K562 (cell line): ENCODE measurements around the gene CSDE1. TPM values are rescaled to one million over a fixed set of nuclear protein-coding genes. Genes with fewer than 3 reads are reported as not detected.

ENCODE experiments used
- ADNP ChIP-seq: fragments of 200-800 bp; sonication (Bioruptor generic); IDR thresholded peaks from 2 replicates; pipeline ENCODE4 v1.6.1; 2016; ENCODE audit warnings: missing genetic modification characterization, missing compliant biosample characterization
- CSDE1 ChIP-seq, 2 experiments: fragments of 450-650 bp; IDR thresholded peaks; 2 replicates each; pipeline ENCODE4 v1.6.1; 2016; ENCODE audit warnings: mild to moderate bottlenecking in 1 of 2
- E2F6 ChIP-seq, 2 experiments: IDR thresholded peaks; 2 replicates each; pipeline ENCODE4 v1.6.1; 2011; ENCODE audit warnings: borderline replicate concordance in 1 of 2, control low read depth in 1 of 2, low read depth in 1 of 2, low read length in 1 of 2, mild to moderate bottlenecking in 1 of 2, mixed read lengths in 1 of 2, moderate library complexity in 1 of 2; ENCODE audit not compliant: insufficient read depth in 1 of 2, insufficient read length in 1 of 2, poor library complexity in 1 of 2, severe bottlenecking in 1 of 2; ENCODE audit errors: extremely low read depth in 1 of 2
- HDAC1 ChIP-seq, 2 experiments: fragments of 450-650 bp; IDR thresholded peaks; 2 replicates each; pipeline ENCODE4 v1.6.1; 2016 to 2017; ENCODE audit warnings: inconsistent platforms in 1 of 2, mild to moderate bottlenecking in 1 of 2, moderate library complexity in 1 of 2
- ILK ChIP-seq: fragments of 450-650 bp; IDR thresholded peaks from 2 replicates; pipeline ENCODE4 v1.6.1; 2016; ENCODE audit warnings: missing genetic modification characterization, low read depth, mild to moderate bottlenecking, missing compliant biosample characterization, moderate library complexity, borderline replicate concordance
- KDM1A ChIP-seq, 2 experiments: fragments of 450-650 bp; IDR thresholded peaks; 2 replicates each; pipeline ENCODE4 v1.6.1; 2016; ENCODE audit warnings: mild to moderate bottlenecking in 2 of 2
- MGA ChIP-seq: fragments of 450-650 bp; IDR thresholded peaks from 2 replicates; pipeline ENCODE4 v1.6.1; 2016; ENCODE audit warnings: mild to moderate bottlenecking, moderate library complexity
- MXD1 ChIP-seq: fragments of 250-450 bp; sonication (Bioruptor Pico); IDR thresholded peaks from 2 replicates; pipeline ENCODE4 v1.8.0; 2021; ENCODE audit warnings: borderline replicate concordance, mild to moderate bottlenecking, moderate library complexity; ENCODE audit not compliant: poor library complexity, severe bottlenecking
- NR4A1 ChIP-seq, 2 experiments: fragments of 250-450 bp in 1 of 2; fragments of 450-650 bp in 1 of 2; sonication (Bioruptor Pico) in 1 of 2; IDR thresholded peaks; 2 replicates each; pipeline versions ENCODE4 v1.4.0 to v1.6.1; 2016 to 2020; ENCODE audit warnings: mild to moderate bottlenecking in 2 of 2, missing compliant biosample characterization in 1 of 2, missing genetic modification characterization in 1 of 2, moderate library complexity in 1 of 2
- TARDBP ChIP-seq: fragments of 450-650 bp; IDR thresholded peaks from 2 replicates; pipeline ENCODE4 v1.6.1; 2016
- ZEB2 ChIP-seq: fragments of 450-650 bp; IDR thresholded peaks from 2 replicates; pipeline ENCODE4 v1.6.1; 2016
- ZNF707 ChIP-seq: fragments of 250-450 bp; sonication (Bioruptor Pico); conservative IDR thresholded peaks from 2 replicates; pipeline ENCODE4 v1.8.0; 2022; ENCODE audit warnings: inconsistent platforms, mild to moderate bottlenecking, moderate library complexity
- ZNF766 ChIP-seq: fragments of 200-800 bp; sonication (Bioruptor generic); conservative IDR thresholded peaks from 2 replicates; pipeline ENCODE4 v1.6.1; 2016; ENCODE audit warnings: missing genetic modification characterization, missing compliant biosample characterization
- polyA plus RNA-seq, 8 experiments: library from polyadenylated mRNA; depleted of rRNA in 4 of 8; stranded (reverse) in 5 of 8; unstranded in 3 of 8; fragments of >200 nt; fragmentation: Nextera tagmentation in 2 of 8; fragmentation: Illumina TruSeq in 1 of 8; extraction: Ambion mirVana in 2 of 8; extraction: Trizol in 1 of 8; gene quantifications; 2 replicates each; pipeline versions ENCODE4 v1.2.1 to v1.2.3, GENCODE V29; 2011 to 2014; ENCODE audit warnings: inconsistent platforms in 1 of 8, missing spikeins in 1 of 8
- total RNA-seq, 7 experiments: library from RNA; depleted of rRNA in 6 of 7; stranded (reverse); fragments of >200 nt in 6 of 7; fragmentation: Illumina TruSeq in 2 of 7; extraction: Trizol in 2 of 7; gene quantifications; 2 replicates each; pipeline versions ENCODE4 v1.2.1 to v1.2.3, GENCODE V29; 2011 to 2021; ENCODE audit warnings: low replicate concordance in 1 of 7

CSDE1 gene
- total and polyA plus RNA-seq, 9 of the 15 experiments (the other 6 are each of a cell fraction or from before 2014, with no cell fraction given), result 174 to 538 (median 403) TPM

DNA sequence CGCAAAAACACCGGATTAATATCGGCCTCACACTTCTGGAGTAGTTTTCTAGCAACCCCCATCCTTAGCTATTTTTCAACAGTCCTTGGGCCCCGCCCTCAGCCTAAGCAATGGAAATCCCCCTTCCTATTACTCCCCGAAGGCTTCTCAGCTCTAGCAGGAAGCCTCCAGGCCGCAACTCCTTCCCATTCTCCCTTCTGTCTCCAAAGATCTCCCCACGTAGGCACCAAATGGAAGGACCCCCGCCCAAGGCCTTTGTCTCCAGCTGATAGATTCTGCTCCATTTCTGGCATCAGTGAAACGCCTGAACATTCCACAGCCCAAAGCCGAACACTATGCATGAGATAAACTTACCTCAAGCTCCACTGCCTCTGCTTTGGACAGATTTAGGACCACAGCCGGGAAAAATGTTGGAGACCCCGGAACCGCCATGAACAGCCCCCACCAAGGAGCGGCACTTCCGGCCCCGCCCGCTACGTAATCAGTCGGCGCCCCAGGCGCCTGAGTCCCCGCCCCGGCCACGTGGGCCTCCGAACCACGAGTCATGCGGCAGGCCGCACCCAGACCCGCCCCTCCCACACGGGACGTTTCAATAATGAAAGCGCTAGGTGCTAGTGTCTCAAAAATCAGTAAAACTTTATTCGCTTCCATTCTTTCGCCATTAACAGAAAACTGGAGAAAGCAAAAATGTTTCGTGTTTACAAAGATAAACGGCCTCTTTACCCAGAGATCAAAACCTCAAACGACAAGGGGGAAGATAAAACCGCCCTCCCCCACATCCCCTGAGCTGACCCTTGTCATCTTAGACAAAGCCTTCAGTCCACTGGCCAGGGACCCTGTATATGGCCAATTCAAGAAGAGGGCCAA, 41.2 kb downstream of the CSDE1 start, which contains the start of gene NRAS (continued):
- TF ChIP-seq MGA (peak; percentile 25; the same call in 1 of the 2 replicates), CSDE1 (IDR thresholded peaks at IDR 0.05) (peak in 1 of 2 experiments; percentile 61; a peak in 2 of 4 replicates), ZEB2 (no peak), ZNF766 (CRISPR knock-in tag) (peak; percentile 58; the same call in 1 of the 2 replicates), E2F6 (IDR thresholded peaks at IDR 0.05; ENCODE audit: borderline replicate concordance in 1 of 2, extremely low read depth in 1 of 2, insufficient read depth in 1 of 2, insufficient read length in 1 of 2, low read depth in 1 of 2, low read length in 1 of 2, poor library complexity in 1 of 2, severe bottlenecking in 1 of 2) (peak in 1 of 2 experiments; percentile 63), ZNF707 (CRISPR knock-in tag) (no peak), HDAC1 (IDR thresholded peaks at IDR 0.05) (peak; percentile 75 to 99; a peak in 2 of 4 replicates), ADNP (tag) (no peak), KDM1A (IDR thresholded peaks at IDR 0.05) (peak; percentile 43 to 64; a peak in 3 of 4 replicates), ILK (tag) (no peak), NR4A1 (CRISPR knock-in tag; IDR thresholded peaks at IDR 0.05) (no peak), NR4A1 (tag; IDR thresholded peaks at IDR 0.05) (0 out of 2 replicates have a peak, but pooled peaks have one; percentile 31), TARDBP (peak; percentile 59; the same call in 1 of the 2 replicates), MXD1 (peak; percentile 99)
